ENCODE data around the gene SEPHS1. TPM values are rescaled to one million over a fixed set of nuclear protein-coding genes. Genes with fewer than 3 reads are reported as not detected.

SEPHS1 gene
- total and polyA plus RNA-seq, 2 of the 8 experiments (the other 6 are each of a cell fraction or from before 2014, with no cell fraction given): 270 to 683 TPM

DNA sequence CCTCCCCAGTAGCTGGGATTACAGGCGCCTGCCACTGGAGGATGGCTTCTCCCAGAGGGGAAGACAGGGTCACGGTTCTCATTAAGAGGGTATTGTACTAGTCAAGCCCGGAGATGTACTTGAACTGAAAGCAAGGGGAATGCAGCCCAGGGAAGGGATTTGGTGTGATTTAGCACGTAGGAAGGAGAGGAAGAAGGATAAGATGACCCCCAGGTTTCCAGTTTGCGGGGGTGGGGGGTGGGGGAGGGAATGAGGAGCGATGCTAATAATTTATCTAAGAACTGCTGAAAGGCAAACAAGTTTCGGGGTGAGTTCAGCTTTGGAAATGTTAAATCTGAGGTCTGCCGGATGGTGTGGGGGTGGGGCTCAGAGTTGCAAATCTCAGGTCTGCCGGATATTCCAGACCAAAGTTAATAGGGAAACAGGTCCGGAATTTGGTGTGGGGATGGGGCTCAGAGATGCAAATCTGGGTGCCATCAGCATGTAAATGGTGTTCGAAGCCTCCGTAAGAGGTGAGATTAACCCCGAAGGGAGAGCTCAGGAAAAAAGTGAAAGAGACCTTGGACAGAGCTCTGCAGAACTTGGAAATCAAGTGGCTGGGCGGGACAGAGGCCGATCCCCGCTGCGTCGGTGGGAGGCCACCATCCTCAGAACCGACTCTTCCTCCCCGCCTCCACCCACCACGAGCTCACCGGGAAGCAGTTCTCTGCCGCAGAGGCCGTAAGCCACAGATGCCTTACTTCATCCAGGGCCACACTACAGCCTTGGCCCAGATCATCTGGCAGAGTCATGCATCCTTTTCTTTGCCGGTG, 1.6 kb upstream of the SEPHS1 start (continued):
- TF ChIP-seq SIN3A (conservative IDR thresholded peaks at IDR 0.05 in 1 of 2, IDR thresholded peaks at IDR 0.05 in 1 of 2; ENCODE audit: low read depth in 1 of 2, low read length in 2 of 2) (no peak), TEAD4 (IDR thresholded peaks at IDR 0.05; ENCODE audit: low read depth, low read length) (no peak; the same call in 1 of the 2 replicates), SIX5 (IDR thresholded peaks at IDR 0.05; ENCODE audit: low read depth, low read length) (no peak), CTBP2 (IDR thresholded peaks at IDR 0.05; ENCODE audit: borderline replicate concordance, insufficient read depth, insufficient read length, low read length) (no peak), GTF2F1 (IDR thresholded peaks at IDR 0.05; ENCODE audit: borderline replicate concordance, low read depth, low read length) (peak; percentile 30; the same call in 1 of the 2 replicates), KDM1A (IDR thresholded peaks at IDR 0.05; ENCODE audit: borderline replicate concordance, low read length) (no peak), SP1 (IDR thresholded peaks at IDR 0.05; ENCODE audit: low read depth, low read length) (peak; percentile 74; the same call in 1 of the 2 replicates), SIRT6 (IDR thresholded peaks at IDR 0.05; ENCODE audit: low read length) (no peak), CBX8 (IDR thresholded peaks at IDR 0.05; ENCODE audit: borderline replicate concordance, low read depth, low read length) (no peak), BRCA1 (IDR thresholded peaks at IDR 0.05; ENCODE audit: low read depth, low read length) (no peak), POLR2A (IDR thresholded peaks at IDR 0.05; ENCODE audit: control extremely low read depth in 1 of 2, low read depth in 2 of 2, low read length in 2 of 2) (peak; percentile 76 to 91), RBBP5 (IDR thresholded peaks at IDR 0.05; ENCODE audit: borderline replicate concordance, low read depth, low read length) (peak; percentile 34; the same call in 1 of the 2 replicates), SP2 (IDR thresholded peaks at IDR 0.05; ENCODE audit: low read length) (no peak), TAF7 (optimal IDR thresholded peaks at IDR 0.05; ENCODE audit: borderline replicate concordance, low read depth, low read length) (peak; percentile 48), MAFK (IDR thresholded peaks at IDR 0.05; ENCODE audit: low read depth, low read length) (no peak), CREB1 (IDR thresholded peaks at IDR 0.05) (0 out of 2 replicates have a peak, but pooled peaks have one; percentile 42), EZH2 (IDR thresholded peaks at IDR 0.05; ENCODE audit: low read depth, low read length, severe bottlenecking) (no peak), EGR1 (IDR thresholded peaks at IDR 0.05; ENCODE audit: borderline replicate concordance, low read depth, low read length) (peak; percentile 83; the same call in 1 of the 2 replicates), ASH2L (IDR thresholded peaks at IDR 0.05; ENCODE audit: low read length) (peak; percentile 81)
- TF ChIP-seq, protein P1, sequence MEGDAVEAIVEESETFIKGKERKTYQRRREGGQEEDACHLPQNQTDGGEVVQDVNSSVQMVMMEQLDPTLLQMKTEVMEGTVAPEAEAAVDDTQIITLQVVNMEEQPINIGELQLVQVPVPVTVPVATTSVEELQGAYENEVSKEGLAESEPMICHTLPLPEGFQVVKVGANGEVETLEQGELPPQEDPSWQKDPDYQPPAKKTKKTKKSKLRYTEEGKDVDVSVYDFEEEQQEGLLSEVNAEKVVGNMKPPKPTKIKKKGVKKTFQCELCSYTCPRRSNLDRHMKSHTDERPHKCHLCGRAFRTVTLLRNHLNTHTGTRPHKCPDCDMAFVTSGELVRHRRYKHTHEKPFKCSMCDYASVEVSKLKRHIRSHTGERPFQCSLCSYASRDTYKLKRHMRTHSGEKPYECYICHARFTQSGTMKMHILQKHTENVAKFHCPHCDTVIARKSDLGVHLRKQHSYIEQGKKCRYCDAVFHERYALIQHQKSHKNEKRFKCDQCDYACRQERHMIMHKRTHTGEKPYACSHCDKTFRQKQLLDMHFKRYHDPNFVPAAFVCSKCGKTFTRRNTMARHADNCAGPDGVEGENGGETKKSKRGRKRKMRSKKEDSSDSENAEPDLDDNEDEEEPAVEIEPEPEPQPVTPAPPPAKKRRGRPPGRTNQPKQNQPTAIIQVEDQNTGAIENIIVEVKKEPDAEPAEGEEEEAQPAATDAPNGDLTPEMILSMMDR (IDR thresholded peaks at IDR 0.05; ENCODE audit: control extremely low read depth in 1 of 3, insufficient read depth in 1 of 3, low read depth in 1 of 3, low read length in 3 of 3): no peak
- TF ChIP-seq, protein P2, sequence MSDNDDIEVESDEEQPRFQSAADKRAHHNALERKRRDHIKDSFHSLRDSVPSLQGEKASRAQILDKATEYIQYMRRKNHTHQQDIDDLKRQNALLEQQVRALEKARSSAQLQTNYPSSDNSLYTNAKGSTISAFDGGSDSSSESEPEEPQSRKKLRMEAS (IDR thresholded peaks at IDR 0.05): peak; percentile 80

All from H1 (cell line).